Measurements from ENCODE around the gene G6PC3. TPM values are rescaled to one million over a fixed set of nuclear protein-coding genes. Genes with fewer than 3 reads are reported as not detected.

Gene G6PC3
- total RNA-seq, 1 experiment from 2014 or later: 47.0 TPM

DNA sequence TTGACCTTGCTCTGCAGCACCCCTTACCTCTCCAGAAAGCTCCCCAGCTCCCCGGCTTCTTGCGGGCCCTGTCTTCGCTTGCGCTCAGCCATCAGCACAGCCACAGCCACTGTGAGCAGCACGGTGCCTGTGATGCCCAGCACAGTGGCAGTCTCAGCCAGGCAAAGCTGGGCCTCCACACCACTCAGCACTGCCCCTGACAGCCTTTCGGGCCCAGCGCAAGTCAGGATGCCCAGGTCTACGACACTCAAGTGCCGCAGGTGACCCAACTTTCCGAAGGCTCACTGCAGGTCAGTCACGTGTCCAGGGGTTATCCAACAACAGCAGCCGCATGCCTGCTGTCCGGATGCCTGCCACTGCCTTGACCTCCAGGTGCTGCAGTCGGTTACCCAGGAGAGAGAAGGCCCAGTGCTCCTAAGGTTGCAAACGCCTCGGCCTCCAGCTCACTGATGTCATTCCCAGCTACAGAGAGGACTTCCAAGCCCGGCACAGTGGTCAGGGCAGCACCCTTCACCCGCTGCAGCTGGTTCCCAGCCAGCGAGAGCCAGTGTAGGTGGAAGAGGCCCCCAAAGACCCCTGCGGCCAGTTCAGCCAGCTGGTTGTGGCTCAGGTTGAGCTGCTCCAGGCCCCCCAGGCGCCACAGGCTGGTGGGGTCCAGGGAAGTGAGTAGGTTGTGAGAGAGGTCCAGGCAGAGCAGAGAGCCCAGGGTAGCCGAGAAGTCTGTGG is 46.8 kb upstream of the G6PC3 start:
- TF ChIP-seq, protein P1, sequence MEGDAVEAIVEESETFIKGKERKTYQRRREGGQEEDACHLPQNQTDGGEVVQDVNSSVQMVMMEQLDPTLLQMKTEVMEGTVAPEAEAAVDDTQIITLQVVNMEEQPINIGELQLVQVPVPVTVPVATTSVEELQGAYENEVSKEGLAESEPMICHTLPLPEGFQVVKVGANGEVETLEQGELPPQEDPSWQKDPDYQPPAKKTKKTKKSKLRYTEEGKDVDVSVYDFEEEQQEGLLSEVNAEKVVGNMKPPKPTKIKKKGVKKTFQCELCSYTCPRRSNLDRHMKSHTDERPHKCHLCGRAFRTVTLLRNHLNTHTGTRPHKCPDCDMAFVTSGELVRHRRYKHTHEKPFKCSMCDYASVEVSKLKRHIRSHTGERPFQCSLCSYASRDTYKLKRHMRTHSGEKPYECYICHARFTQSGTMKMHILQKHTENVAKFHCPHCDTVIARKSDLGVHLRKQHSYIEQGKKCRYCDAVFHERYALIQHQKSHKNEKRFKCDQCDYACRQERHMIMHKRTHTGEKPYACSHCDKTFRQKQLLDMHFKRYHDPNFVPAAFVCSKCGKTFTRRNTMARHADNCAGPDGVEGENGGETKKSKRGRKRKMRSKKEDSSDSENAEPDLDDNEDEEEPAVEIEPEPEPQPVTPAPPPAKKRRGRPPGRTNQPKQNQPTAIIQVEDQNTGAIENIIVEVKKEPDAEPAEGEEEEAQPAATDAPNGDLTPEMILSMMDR (conservative IDR thresholded peaks at IDR 0.05; ENCODE audit: low read depth, low read length): no peak
- no peak for TF ChIP-seq EZH2 (IDR thresholded peaks at IDR 0.05; ENCODE audit: borderline replicate concordance, low read depth, low read length, poor library complexity, severe bottlenecking)
- no peak for DNase-seq (ENCODE audit: low spot score)
- intact Hi-C loops (cut with micrococcal nuclease; ENCODE audit: unreplicated experiment): no loop called here
- Histone ChIP-seq H3K9me3 (ENCODE audit: low read depth, low read length, poor library complexity, severe bottlenecking) (no peaks in the 10 kb centered on the region), H3K36me3 (ENCODE audit: insufficient read depth, low read length, poor library complexity, severe bottlenecking) (no peaks in the 10 kb centered on the region), H3K27ac (ENCODE audit: low read depth, low read length, poor library complexity, severe bottlenecking) (no peak overlapping the region), H3K4me1 (ENCODE audit: insufficient read depth, low read length, poor library complexity, severe bottlenecking) (no peaks in the 10 kb centered on the region), H3K4me3 (ENCODE audit: low read depth, low read length, poor library complexity, severe bottlenecking) (no peak overlapping the region), H3K27me3 (replicated peaks; ENCODE audit: insufficient read depth, low read depth, low read length, poor library complexity) (no peaks in the 10 kb centered on the region)
- ChIA-PET CTCF (no interaction called here), POLR2A (ENCODE audit: low non-redundant PET) (no interaction called here)
- BruUV-seq (replicated peaks): no TSS peak

GRCh38 chr17:44024271-44024663 is 46.3 kb upstream of the G6PC3 start:
- POLR2A ChIA-PET (ENCODE audit: low non-redundant PET): no interaction called here

DNA sequence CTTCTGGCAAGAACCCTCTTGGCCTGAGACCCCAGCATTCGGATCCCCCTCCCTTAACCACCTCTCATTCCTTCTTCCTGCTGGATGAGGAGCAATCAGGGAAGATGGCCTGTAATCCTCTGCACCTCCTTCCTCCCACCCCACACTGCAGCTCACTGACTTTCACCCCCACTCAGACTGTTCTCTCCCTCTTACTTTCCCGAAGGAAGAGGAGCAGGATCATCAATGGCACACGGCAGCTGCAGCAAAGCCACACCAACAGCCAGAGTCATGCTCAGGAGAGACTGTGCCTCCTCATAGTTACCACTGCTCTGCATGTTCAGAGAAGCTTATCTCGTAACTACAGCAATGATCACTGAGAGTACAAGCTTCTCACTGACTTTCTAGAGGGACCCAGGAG is 45.7 kb upstream of the G6PC3 start:
- TF ChIP-seq, protein P1 (conservative IDR thresholded peaks at IDR 0.05; ENCODE audit: low read depth, low read length): no peak
- TF ChIP-seq EZH2 (IDR thresholded peaks at IDR 0.05; ENCODE audit: borderline replicate concordance, low read depth, low read length, poor library complexity, severe bottlenecking): no peak
- Histone ChIP-seq H3K9me3 (ENCODE audit: low read depth, low read length, poor library complexity, severe bottlenecking) (no peaks in the 10 kb centered on the region), H3K4me1 (ENCODE audit: insufficient read depth, low read length, poor library complexity, severe bottlenecking) (no peaks in the 10 kb centered on the region), H3K4me3 (ENCODE audit: low read depth, low read length, poor library complexity, severe bottlenecking) (no peak overlapping the region), H3K36me3 (ENCODE audit: insufficient read depth, low read length, poor library complexity, severe bottlenecking) (no peaks in the 10 kb centered on the region), H3K27me3 (replicated peaks; ENCODE audit: insufficient read depth, low read depth, low read length, poor library complexity) (no peaks in the 10 kb centered on the region), H3K27ac (ENCODE audit: low read depth, low read length, poor library complexity, severe bottlenecking) (no peak overlapping the region)
- DNase-seq (ENCODE audit: low spot score): no peak
- BruUV-seq (replicated peaks): no TSS peak
- intact Hi-C loops (cut with micrococcal nuclease; ENCODE audit: unreplicated experiment): no loop called here
- ChIA-PET POLR2A (ENCODE audit: low non-redundant PET) (no interaction called here), CTCF (no interaction called here)

More at GRCh38 chr17:44024271-44024663, 46.3 kb upstream of the G6PC3 start:
- CTCF ChIA-PET: no interaction called here
- no peaks in the 10 kb centered on the region for H3K27me3 ChIP-seq (replicated peaks; ENCODE audit: insufficient read depth, low read depth, low read length, poor library complexity)
- TF ChIP-seq EZH2 (IDR thresholded peaks at IDR 0.05; ENCODE audit: borderline replicate concordance, low read depth, low read length, poor library complexity, severe bottlenecking): no peak
- TF ChIP-seq, protein P1 (conservative IDR thresholded peaks at IDR 0.05; ENCODE audit: low read depth, low read length): no peak
- no peak for DNase-seq (ENCODE audit: low spot score)
- H3K36me3 ChIP-seq (ENCODE audit: insufficient read depth, low read length, poor library complexity, severe bottlenecking): no peaks in the 10 kb centered on the region
- H3K27ac ChIP-seq (ENCODE audit: low read depth, low read length, poor library complexity, severe bottlenecking): no peak overlapping the region
- H3K9me3 ChIP-seq (ENCODE audit: low read depth, low read length, poor library complexity, severe bottlenecking): no peaks in the 10 kb centered on the region
- intact Hi-C loops (cut with micrococcal nuclease; ENCODE audit: unreplicated experiment): no loop called here
- no TSS peak for BruUV-seq (replicated peaks)
- H3K4me1 ChIP-seq (ENCODE audit: insufficient read depth, low read length, poor library complexity, severe bottlenecking): no peaks in the 10 kb centered on the region
- no peak overlapping the region for H3K4me3 ChIP-seq (ENCODE audit: low read depth, low read length, poor library complexity, severe bottlenecking)
